ENCODE results near the gene SLC22A4. TPM values are rescaled to one million over a fixed set of nuclear protein-coding genes. Genes with fewer than 3 reads are reported as not detected.

Gene SLC22A4
- total RNA-seq, 2 donors from 2014 or later = 0.68 TPM; not detected in 1

GRCh38 chr5:132277256-132277655 lies 16.9 kb upstream of the SLC22A4 start:
- TF ChIP-seq CTCF (conservative IDR thresholded peaks at IDR 0.05) = no peak
- Mint-ChIP-seq H3K36me3 (ENCODE audit: low read depth) (no peaks in the 10 kb centered on the region), H3K4me1 (peaks cover 4% of the 10 kb centered on the region), H3K4me3 (no peak overlapping the region), H3K9me3 (no peaks in the 10 kb centered on the region), H3K27ac (no peak overlapping the region), H3K27me3 (ENCODE audit: insufficient read depth) (peaks cover 9% of the 10 kb centered on the region)
- H3K9me3 ChIP-seq (ENCODE audit: control insufficient read depth, low read length) = no peaks in the 10 kb centered on the region
- H3K4me3 ChIP-seq (ENCODE audit: low read length) = no peak overlapping the region
- WGBS, 2 experiments (ENCODE audit: insufficient coverage in 1 of 2, insufficient read length in 1 of 2) = 88 to 100% methylated on average over 6 of the region's 6 CpGs
- DNase-seq = no peak
- H3K27me3 ChIP-seq (ENCODE audit: control insufficient read depth, insufficient read depth, low read length, poor library complexity, severe bottlenecking) = peaks cover 17% of the 10 kb centered on the region
- H3K4me1 ChIP-seq (ENCODE audit: control insufficient read depth, insufficient read depth, low read length) = no peaks in the 10 kb centered on the region
- H3K36me3 ChIP-seq (ENCODE audit: control insufficient read depth, insufficient read depth, low read length) = no peaks in the 10 kb centered on the region
- no peak overlapping the region for H3K27ac ChIP-seq (ENCODE audit: low read depth, low read length)
- no peak overlapping the region for H3K9ac ChIP-seq (ENCODE audit: extremely low read depth, low read length, poor library complexity, severe bottlenecking)

- Histone ChIP-seq H3K4me3 (ENCODE audit: low read length) (no peak overlapping the region), H3K4me1 (ENCODE audit: control insufficient read depth, insufficient read depth, low read length) (no peaks in the 10 kb centered on the region), H3K9me3 (ENCODE audit: control insufficient read depth, low read length) (no peaks in the 10 kb centered on the region), H3K9ac (ENCODE audit: extremely low read depth, low read length, poor library complexity, severe bottlenecking) (no peak overlapping the region), H3K36me3 (ENCODE audit: control insufficient read depth, insufficient read depth, low read length) (no peaks in the 10 kb centered on the region), H3K27me3 (ENCODE audit: control insufficient read depth, insufficient read depth, low read length, poor library complexity, severe bottlenecking) (peaks cover 17% of the 10 kb centered on the region), H3K27ac (ENCODE audit: low read depth, low read length) (peak overlapping the region; percentile 71)
- Mint-ChIP-seq H3K27me3 (ENCODE audit: insufficient read depth) (peaks cover 9% of the 10 kb centered on the region), H3K27ac (no peak overlapping the region), H3K4me1 (peaks cover 4% of the 10 kb centered on the region), H3K36me3 (ENCODE audit: low read depth) (no peaks in the 10 kb centered on the region), H3K9me3 (no peaks in the 10 kb centered on the region), H3K4me3 (no peak overlapping the region)
- peak; percentile 17 for TF ChIP-seq CTCF (conservative IDR thresholded peaks at IDR 0.05)
- peak; percentile 75 for DNase-seq
- WGBS, 2 experiments (ENCODE audit: insufficient coverage in 1 of 2, insufficient read length in 1 of 2) = 89 to 90% methylated on average over 6 of the region's 6 CpGs
These were observed 16.0 kb upstream of the SLC22A4 start for GRCh38 chr5:132277971-132278853.

GRCh38 chr5:132279801-132280200 lies 14.4 kb upstream of the SLC22A4 start:
- H3K4me3 ChIP-seq (ENCODE audit: low read length) = no peak overlapping the region
- H3K27me3 ChIP-seq (ENCODE audit: control insufficient read depth, insufficient read depth, low read length, poor library complexity, severe bottlenecking) = peaks cover 17% of the 10 kb centered on the region
- Mint-ChIP-seq H3K36me3 (ENCODE audit: low read depth) (no peaks in the 10 kb centered on the region), H3K27ac (no peak overlapping the region), H3K27me3 (ENCODE audit: insufficient read depth) (peaks cover 9% of the 10 kb centered on the region), H3K9me3 (no peaks in the 10 kb centered on the region), H3K4me3 (no peak overlapping the region), H3K4me1 (peaks cover 4% of the 10 kb centered on the region)
- no peak for DNase-seq
- no peak overlapping the region for H3K9ac ChIP-seq (ENCODE audit: extremely low read depth, low read length, poor library complexity, severe bottlenecking)
- H3K4me1 ChIP-seq (ENCODE audit: control insufficient read depth, insufficient read depth, low read length) = no peaks in the 10 kb centered on the region
- no peak overlapping the region for H3K27ac ChIP-seq (ENCODE audit: low read depth, low read length)
- no peak for TF ChIP-seq CTCF (conservative IDR thresholded peaks at IDR 0.05)
- WGBS, 2 experiments (ENCODE audit: insufficient coverage in 1 of 2, insufficient read length in 1 of 2) = 90 to 93% methylated on average over 2 to 3 of the region's 3 CpGs
- H3K36me3 ChIP-seq (ENCODE audit: control insufficient read depth, insufficient read depth, low read length) = no peaks in the 10 kb centered on the region
- H3K9me3 ChIP-seq (ENCODE audit: control insufficient read depth, low read length) = no peaks in the 10 kb centered on the region
